Measurements from ENCODE around the gene HSD17B1. TPM values are rescaled to one million over a fixed set of nuclear protein-coding genes. Genes with fewer than 3 reads are reported as not detected.

Gene HSD17B1
- total and polyA plus RNA-seq, 8 donors = 0.55 to 4.8 (median 2.7) TPM; not detected in 3

DNA sequence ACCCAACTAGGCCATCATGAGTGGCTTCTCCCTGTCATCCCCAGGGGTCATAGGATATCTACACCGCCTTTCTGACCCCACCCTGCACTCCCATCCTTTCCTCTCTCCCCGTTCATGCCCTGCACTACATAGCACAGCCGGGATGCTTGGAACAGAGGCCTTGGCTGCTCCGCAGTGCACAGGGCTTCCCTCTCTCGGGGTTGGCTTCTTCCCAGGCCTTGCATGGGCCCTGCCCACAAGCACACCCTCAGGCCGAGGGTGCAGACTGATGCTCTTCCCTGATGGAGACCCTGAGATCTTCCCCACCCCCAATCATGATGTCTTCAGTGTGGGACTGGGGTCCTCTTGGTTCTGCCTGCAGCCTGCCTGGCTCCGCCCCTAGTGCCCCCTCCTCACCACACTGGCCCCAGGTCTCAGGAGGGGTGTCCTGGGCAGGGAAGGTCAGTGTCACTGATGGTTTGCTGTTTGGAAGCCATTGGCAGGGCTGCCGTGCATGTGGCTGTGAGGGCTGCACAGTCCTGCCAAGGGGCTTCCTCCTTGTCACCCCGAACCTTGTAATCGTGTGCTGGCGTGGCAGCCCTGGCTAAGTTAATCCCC, 31.0 kb upstream of the HSD17B1 start:
- 58 to 82% (median 79%) methylated on average over 10 to 11 of the region's 11 CpGs for whole genome bisulfite sequencing, 5 donors
- peak overlapping the region; percentile 67 to 93 (median 91) for H3K27ac ChIP-seq
- peaks cover 64 to 82% (median 71%) of the 10 kb centered on the region in 4 donors for H3K4me1 ChIP-seq
- DNase-seq = no peak
- H3K9me3 ChIP-seq = no peaks in the 10 kb centered on the region
- no peak overlapping the region for H3K4me3 ChIP-seq
- no peaks in the 10 kb centered on the region for H3K27me3 ChIP-seq
- TF ChIP-seq, protein P1, sequence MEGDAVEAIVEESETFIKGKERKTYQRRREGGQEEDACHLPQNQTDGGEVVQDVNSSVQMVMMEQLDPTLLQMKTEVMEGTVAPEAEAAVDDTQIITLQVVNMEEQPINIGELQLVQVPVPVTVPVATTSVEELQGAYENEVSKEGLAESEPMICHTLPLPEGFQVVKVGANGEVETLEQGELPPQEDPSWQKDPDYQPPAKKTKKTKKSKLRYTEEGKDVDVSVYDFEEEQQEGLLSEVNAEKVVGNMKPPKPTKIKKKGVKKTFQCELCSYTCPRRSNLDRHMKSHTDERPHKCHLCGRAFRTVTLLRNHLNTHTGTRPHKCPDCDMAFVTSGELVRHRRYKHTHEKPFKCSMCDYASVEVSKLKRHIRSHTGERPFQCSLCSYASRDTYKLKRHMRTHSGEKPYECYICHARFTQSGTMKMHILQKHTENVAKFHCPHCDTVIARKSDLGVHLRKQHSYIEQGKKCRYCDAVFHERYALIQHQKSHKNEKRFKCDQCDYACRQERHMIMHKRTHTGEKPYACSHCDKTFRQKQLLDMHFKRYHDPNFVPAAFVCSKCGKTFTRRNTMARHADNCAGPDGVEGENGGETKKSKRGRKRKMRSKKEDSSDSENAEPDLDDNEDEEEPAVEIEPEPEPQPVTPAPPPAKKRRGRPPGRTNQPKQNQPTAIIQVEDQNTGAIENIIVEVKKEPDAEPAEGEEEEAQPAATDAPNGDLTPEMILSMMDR (IDR thresholded peaks at IDR 0.05) = no peak
- TF ChIP-seq POLR2A (IDR thresholded peaks at IDR 0.05) = no peak
- no peak for TF ChIP-seq POLR2AphosphoS5 (IDR thresholded peaks at IDR 0.05)
- no peak for TF ChIP-seq EP300 (IDR thresholded peaks at IDR 0.05)
- intact Hi-C loops (cut with DNase I; ENCODE audit: low total_unique reads) = no loop called here
- H3K36me3 ChIP-seq = peaks cover 5 to 26% (median 14%) of the 10 kb centered on the region in 4 donors

DNA sequence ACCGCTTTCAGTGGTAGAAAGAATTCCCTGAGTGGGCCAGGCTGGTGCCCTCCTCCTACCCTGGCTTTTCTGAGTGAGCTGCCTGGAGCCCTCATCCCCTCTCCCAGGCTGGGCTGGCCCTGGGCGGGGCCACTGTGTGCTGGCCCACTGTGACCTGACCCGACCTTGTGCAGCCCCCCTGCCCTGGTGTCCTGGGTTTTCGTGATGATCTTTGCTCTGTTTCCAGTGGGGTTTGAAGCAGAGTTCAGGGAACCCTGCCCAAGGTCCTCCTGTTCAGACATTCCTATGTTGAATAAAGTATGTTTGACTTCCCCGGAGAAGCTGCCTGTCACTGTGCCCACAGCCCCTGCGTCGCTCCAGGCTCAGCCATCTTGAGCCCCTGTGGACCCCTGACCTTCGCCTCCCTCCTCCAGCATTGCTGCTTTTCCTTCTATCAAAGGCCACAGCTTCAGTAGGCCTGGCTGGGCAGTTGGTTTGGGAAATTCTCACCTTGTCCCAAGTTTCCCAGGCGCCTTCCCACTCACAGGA, 30.4 kb upstream of the HSD17B1 start:
- peaks cover 59 to 82% (median 68%) of the 10 kb centered on the region in 4 donors for H3K4me1 ChIP-seq
- WGBS, 5 donors = 64 to 81% (median 72%) methylated on average over 9 of the region's 9 CpGs
- intact Hi-C loops (cut with DNase I; ENCODE audit: low total_unique reads) = no loop called here

DNA sequence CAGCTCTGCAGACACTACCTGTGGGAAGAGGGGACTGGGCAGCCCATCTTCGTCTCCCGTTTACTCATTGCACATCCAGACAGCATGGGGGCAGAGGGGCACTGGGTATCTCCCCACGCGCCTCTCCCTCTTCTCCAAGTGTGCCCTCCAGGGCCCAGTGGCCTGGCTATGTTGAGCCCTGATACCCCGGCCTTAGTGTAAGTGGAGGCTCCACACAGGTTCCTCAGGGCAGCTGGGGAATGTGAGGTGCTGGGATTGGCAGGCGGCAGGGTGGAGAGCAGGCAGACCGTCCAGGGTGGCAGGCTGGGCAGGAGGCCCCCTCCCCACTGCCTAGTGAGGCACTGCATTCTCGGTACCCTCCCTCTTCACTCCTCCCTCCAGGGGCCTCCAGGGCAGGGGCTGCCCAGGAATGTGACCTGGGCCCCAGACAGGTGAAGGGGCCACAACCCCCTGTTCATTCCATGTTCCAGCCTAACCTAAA, 29.9 kb upstream of the HSD17B1 start:
- WGBS, 5 donors = 84 to 96% (median 91%) methylated on average over 8 of the region's 8 CpGs
- H3K27me3 ChIP-seq = no peaks in the 10 kb centered on the region
- peak overlapping the region in 4 of 5 donors; percentile 90 to 93 (median 92) for H3K27ac ChIP-seq
- H3K4me3 ChIP-seq = no peak overlapping the region
- H3K9me3 ChIP-seq = no peaks in the 10 kb centered on the region
- peaks cover 54 to 82% (median 64%) of the 10 kb centered on the region in 4 donors for H3K4me1 ChIP-seq
- TF ChIP-seq, protein P1 (IDR thresholded peaks at IDR 0.05) = no peak
- no peak for TF ChIP-seq EP300 (IDR thresholded peaks at IDR 0.05)
- no peak for TF ChIP-seq POLR2A (IDR thresholded peaks at IDR 0.05)
- DNase-seq = no peak
- peaks cover 5 to 23% (median 13%) of the 10 kb centered on the region in 4 donors for H3K36me3 ChIP-seq
- intact Hi-C loops (cut with DNase I; ENCODE audit: low total_unique reads) = no loop called here

More for the DNA sequence above, 30.4 kb upstream of the HSD17B1 start:
- Histone ChIP-seq H3K9me3 (no peaks in the 10 kb centered on the region), H3K4me3 (no peak overlapping the region), H3K27ac (peak overlapping the region; percentile 67 to 93 (median 91)), H3K27me3 (no peaks in the 10 kb centered on the region), H3K36me3 (peaks cover 5 to 23% (median 13%) of the 10 kb centered on the region in 4 donors)
- TF ChIP-seq EP300 (IDR thresholded peaks at IDR 0.05) = no peak
- TF ChIP-seq POLR2AphosphoS5 (IDR thresholded peaks at IDR 0.05) = no peak
- TF ChIP-seq, protein P1 (IDR thresholded peaks at IDR 0.05) = no peak
- TF ChIP-seq POLR2A (IDR thresholded peaks at IDR 0.05) = no peak
- no peak for DNase-seq

DNA sequence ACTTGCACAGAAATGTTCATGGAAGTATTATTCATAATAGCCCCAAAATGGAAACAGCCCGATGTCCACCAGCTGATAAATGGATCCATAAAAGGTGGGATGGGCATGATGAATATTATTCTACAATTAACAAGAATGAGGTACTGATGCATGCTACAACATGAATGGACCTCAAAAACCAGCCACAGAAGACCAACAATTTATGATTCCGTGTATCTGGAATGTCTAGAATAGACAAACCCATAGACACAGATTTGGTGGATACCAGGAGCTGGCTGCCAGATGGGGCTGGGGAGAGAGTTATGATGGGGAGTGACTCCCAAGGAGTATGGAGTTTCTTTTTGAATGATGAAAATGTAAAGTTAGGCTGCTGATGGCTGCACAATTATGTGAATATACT, 27.5 kb upstream of the HSD17B1 start:
- Histone ChIP-seq H3K4me1 (peaks cover 31 to 77% (median 46%) of the 10 kb centered on the region in 4 donors), H3K4me3 (no peak overlapping the region), H3K36me3 (peaks cover 5 to 23% (median 13%) of the 10 kb centered on the region in 4 donors), H3K27me3 (no peaks in the 10 kb centered on the region), H3K27ac (peak overlapping the region in 3 of 5 donors; percentile 58 to 93 (median 91)), H3K9me3 (no peaks in the 10 kb centered on the region)
- no peak for DNase-seq
- WGBS, 5 donors = 74 to 84% (median 76%) methylated on average over 2 of the region's 2 CpGs
- intact Hi-C loops (cut with DNase I; ENCODE audit: low total_unique reads) = loop anchor here (5.0 kb wide), 1 partner anchor 98 kb away; no protein-coding TSS in a partner anchor
- no peak for TF ChIP-seq EP300 (IDR thresholded peaks at IDR 0.05)
- no peak for TF ChIP-seq POLR2AphosphoS5 (IDR thresholded peaks at IDR 0.05)
- TF ChIP-seq, protein P1 (IDR thresholded peaks at IDR 0.05) = no peak
- no peak for TF ChIP-seq POLR2A (IDR thresholded peaks at IDR 0.05)
